ENCODE results near the gene INTS3.

Gene INTS3

DNA sequence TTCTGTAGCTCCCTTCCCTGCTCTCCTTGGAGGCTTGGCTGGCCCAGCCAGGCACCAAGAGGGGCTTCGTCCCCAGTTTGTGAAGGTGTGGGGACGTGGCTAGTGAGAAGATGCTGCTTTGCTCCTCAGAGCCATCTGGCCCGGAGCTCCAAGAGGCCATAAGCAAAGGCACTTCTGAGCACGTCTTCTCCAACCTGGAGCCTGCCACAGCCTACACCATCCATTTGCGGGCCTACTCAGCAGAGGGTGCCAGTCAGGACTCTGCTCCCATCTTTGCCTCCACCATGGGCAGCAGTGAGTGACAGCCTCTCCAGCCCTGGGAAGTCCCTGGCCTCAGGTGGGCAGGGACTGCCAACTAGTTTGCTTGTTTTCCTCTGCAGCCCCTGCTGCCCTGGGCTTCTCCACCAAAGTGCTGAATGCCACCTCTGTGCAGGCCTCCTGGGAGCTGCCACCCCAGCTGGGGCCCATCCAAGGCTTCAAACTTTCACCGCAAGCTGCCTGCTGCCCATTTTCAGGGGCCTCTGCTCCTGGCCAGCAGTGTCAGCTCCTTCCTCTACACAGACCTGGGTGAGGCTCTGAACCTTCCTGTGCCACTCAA lies 73.3 kb downstream of the INTS3 start:
- H3K4me3 ChIP-seq (ENCODE audit: low read depth, low read length): no peak overlapping the region
- TF ChIP-seq CTCF (IDR thresholded peaks at IDR 0.05; ENCODE audit: low read depth, low read length): no peak

- no peak overlapping the region for H3K4me3 ChIP-seq (ENCODE audit: low read depth, low read length)
- TF ChIP-seq CTCF (IDR thresholded peaks at IDR 0.05; ENCODE audit: low read depth, low read length): no peak
These were observed 74.2 kb downstream of the INTS3 start for GRCh38 chr1:153801786-153802697.

DNA sequence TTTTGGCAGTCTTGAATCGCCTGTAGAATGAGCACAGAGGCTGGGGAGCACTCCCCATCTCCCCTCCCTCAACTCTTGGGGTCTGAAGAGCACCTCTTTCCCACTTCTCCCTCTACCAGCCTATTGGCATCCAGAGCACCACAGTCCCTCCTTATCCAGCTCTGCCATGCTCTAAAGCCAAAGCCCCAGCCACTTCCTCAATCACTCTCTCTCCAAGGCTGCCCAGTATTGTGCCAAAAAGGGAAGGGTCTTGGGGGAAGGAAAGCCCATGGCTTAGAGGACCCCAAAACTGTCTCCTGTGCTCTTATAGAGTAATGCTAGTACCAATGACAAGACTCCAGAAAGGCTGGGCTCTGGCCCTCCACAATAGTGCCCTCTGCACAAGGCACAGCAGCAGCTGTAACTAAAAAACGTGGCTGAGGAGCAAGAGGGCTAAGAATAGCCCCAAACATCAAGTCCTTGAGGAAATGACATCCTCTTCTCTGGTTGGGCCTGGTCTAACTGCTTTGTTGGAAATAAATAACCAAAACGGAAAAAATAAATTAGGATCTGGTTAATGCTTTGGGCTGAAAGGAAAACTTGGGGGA lies 75.7 kb downstream of the INTS3 start:
- no peak overlapping the region for H3K4me3 ChIP-seq (ENCODE audit: low read depth, low read length)
- no peak for TF ChIP-seq CTCF (IDR thresholded peaks at IDR 0.05; ENCODE audit: low read depth, low read length)

- no peak for TF ChIP-seq CTCF (IDR thresholded peaks at IDR 0.05; ENCODE audit: low read depth, low read length)
- no peak overlapping the region for H3K4me3 ChIP-seq (ENCODE audit: low read depth, low read length)
These were observed 76.3 kb downstream of the INTS3 start for GRCh38 chr1:153804112-153804511.

- no peak for TF ChIP-seq CTCF (IDR thresholded peaks at IDR 0.05; ENCODE audit: low read depth, low read length)
- no peak overlapping the region for H3K4me3 ChIP-seq (ENCODE audit: low read depth, low read length)
These were observed 77.3 kb downstream of the INTS3 start for GRCh38 chr1:153805042-153805745.

DNA sequence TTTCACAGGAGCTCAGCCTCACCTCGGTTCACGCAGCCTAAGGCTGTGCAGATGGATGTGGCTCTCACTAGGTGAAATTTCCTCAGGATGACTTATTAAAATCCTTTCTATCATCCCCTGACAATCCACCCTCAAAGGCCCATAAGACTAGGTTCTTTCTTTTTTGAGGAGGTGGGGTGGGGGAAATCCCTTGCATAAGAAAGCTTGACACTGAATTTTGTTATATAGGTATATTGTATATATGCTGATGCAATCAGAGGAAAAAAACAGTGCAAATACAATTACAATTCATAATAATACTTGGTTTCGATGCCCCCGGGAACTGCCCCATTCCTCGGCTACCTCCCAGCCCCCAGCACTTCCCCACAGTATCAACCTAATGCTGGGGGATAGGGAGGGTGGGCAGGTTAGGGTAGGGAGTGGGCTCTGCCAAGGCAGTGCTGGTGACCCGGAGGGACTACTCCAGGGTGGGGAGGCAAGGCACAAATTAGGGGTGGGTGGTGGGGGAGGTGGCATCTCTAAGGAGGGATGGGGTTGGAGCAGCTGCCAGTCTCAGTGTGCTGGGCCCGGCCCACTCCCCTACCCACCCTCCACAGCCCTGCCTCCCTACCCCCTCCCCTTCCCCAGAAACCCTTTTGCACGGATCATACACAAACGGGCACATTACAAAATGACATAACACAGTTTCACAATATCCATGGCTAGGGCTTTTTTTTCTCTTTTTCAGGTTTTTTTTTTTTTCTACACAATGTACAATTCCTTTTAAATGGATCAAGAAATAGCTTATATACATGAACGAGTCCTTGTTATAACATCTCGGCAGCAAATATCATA lies 78.3 kb downstream of the INTS3 start:
- H3K4me3 ChIP-seq (ENCODE audit: low read depth, low read length): no peak overlapping the region
- TF ChIP-seq CTCF (IDR thresholded peaks at IDR 0.05; ENCODE audit: low read depth, low read length): no peak
